WTC11 (cell line): ENCODE data around the gene TSR3.

Experiments
- CTCF ChIP-seq: fragments of 200-600 bp; IDR thresholded peaks from 2 replicates; pipeline ENCODE4 v1.8.0; 2022; ENCODE audit warnings: antibody characterized with exemption
- ETV6 ChIP-seq: sonication (generic); formaldehyde crosslinking; IDR thresholded peaks from 2 replicates; pipeline ENCODE4 v1.8.1; 2022; ENCODE audit warnings: mild to moderate bottlenecking, missing genetic modification reagents
- SMAD3 ChIP-seq: sonication (generic); formaldehyde crosslinking; IDR thresholded peaks from 2 replicates; pipeline ENCODE4 v1.8.0; 2022; ENCODE audit warnings: missing genetic modification reagents, mild to moderate bottlenecking, borderline replicate concordance
- ZNF219 ChIP-seq: sonication (generic); formaldehyde crosslinking; IDR thresholded peaks from 2 replicates; pipeline ENCODE4 v1.8.0; 2023; ENCODE audit warnings: missing genetic modification reagents, mild to moderate bottlenecking, borderline replicate concordance
- ZNF396 ChIP-seq: fragments of 250-450 bp; sonication (Bioruptor Pico); IDR thresholded peaks from 2 replicates; pipeline ENCODE4 v1.8.0; 2021; ENCODE audit warnings: mild to moderate bottlenecking, moderate library complexity, borderline replicate concordance
- TF ChIP-seq, protein P1 (sequence below): sonication (generic); formaldehyde crosslinking; IDR thresholded peaks from 2 replicates; pipeline ENCODE4 v1.8.1; 2023; ENCODE audit warnings: mild to moderate bottlenecking, missing genetic modification reagents

DNA sequence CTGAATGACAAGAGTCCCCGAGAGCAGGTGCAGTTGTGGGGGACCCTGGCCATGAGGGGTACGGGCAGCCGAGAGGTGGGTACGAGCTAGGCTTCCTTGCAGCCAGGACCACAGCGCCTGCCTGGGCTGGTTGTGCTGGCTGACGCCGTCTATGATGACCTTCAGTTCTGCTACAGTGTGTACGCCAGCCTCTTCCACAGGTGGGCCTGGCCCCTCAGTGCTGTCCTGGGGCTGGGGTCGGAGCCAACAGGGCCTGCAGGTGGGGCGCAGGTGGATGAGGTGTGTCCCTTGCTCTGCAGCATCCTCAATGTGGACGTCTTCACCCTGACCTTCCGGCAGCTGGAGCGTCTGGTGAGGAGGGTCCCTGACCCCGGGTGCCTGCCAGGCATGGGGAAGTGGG is 7.2 kb downstream of the TSR3 start:
- no peak for TF ChIP-seq SMAD3 (CRISPR knock-in tag)
- TF ChIP-seq CTCF, result no peak
- no peak for TF ChIP-seq ZNF396 (CRISPR knock-in tag)
- TF ChIP-seq ETV6 (CRISPR knock-in tag), result no peak
- no peak for TF ChIP-seq ZNF219 (CRISPR knock-in tag)
- TF ChIP-seq, protein P1, sequence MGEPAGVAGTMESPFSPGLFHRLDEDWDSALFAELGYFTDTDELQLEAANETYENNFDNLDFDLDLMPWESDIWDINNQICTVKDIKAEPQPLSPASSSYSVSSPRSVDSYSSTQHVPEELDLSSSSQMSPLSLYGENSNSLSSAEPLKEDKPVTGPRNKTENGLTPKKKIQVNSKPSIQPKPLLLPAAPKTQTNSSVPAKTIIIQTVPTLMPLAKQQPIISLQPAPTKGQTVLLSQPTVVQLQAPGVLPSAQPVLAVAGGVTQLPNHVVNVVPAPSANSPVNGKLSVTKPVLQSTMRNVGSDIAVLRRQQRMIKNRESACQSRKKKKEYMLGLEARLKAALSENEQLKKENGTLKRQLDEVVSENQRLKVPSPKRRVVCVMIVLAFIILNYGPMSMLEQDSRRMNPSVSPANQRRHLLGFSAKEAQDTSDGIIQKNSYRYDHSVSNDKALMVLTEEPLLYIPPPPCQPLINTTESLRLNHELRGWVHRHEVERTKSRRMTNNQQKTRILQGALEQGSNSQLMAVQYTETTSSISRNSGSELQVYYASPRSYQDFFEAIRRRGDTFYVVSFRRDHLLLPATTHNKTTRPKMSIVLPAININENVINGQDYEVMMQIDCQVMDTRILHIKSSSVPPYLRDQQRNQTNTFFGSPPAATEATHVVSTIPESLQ, result no peak
